Activated CD4-positive, CD25-positive, alpha-beta regulatory T cell treated with anti-CD3 and anti-CD28 coated beads, Interleukin-2, amount 50 U/mL, for 72 hours (primary cell): ENCODE measurements around the gene PRDM16.

Source experiments
- DNase-seq: peaks from one replicate; pipeline ENCODE4 v3.0.0; 2021

PRDM16 gene

DNA sequence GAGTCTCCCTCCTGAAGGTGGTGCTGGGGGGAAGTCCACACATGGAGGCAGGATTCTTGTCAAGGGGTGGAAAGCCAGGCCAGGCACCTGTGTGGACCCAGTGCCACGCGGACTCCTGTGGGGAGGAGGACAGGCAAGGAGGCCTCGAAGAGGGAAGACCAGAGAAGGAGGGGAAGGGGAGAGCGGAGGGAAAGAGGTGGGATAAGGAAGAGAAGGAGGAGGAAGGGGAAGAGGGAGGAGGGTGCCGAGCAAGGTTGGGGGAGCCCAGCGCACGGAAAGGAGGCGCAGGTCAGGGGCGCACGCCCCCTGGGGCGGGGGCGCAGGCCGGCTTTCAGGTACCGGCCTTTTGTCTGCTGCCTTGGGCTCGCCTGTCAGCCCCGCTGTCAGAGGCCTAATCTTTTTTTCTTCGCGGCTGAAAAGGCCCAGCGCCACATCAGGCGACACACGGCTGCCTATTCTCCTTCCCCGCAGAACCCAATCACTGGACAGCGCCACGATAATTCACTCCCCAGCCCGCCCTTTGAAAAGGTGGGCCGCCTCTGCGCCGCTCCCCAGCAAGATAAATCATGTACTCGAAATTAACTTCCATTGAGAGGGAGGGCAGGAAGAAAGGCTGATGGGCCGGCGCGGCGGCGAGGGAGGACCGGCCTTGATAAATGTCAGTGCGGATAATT lies 42.5 kb downstream of the PRDM16 start:
- DNase-seq, result no peak

DNA sequence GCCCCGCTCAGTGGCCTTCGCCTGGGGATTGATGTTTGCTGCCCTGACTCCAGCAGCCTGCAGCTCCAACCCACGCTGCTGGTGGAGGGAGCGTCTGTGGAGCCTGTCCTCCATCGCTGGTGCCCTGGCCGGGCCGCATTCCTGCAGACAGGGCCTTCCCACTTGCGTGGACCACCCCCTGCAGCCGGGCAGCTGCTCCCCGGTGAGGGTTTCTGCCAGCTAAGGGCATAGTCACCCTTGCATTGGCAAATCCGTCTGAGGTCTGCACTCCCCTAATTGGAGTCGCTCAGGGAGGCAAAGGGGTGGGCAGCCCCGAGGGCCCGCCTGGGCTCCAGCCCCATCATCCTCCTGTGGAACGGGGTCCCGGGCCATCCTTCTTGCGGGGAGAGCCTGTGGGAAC lies 43.5 kb downstream of the PRDM16 start:
- no peak for DNase-seq

DNA sequence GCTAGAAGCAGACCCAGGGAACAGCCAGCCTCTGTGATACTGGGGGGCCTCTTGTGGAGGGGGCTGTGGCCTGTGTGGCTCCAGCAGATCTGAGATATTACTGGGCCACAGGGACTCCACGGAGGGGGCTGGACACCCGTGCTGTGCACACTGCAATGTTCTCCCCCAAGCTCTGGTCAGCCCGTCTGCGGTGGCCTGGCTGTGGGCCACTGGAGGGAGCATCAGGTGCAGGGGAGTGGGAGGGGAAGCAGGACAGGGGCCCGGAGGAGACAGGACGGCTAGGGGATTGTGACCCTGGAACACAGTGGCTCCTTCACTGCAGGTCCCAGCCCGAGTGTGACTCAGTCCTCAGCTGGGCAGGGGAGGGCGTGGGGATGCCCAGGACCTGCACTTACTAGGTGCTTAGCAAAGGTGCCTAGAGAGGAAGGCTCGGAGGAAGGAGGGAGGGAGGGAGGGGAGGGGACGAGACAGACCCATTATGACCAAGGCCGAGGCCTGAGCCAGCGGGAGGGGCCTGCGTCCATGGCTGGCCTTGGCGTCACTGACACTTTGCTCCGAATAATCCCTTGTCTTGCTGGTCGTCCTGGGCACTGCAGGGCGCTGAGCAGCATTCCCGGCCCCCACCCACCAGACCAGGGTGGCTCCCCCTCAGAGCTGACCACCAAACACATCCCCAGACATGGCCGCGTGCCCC lies 44.2 kb downstream of the PRDM16 start:
- no peak for DNase-seq

DNA sequence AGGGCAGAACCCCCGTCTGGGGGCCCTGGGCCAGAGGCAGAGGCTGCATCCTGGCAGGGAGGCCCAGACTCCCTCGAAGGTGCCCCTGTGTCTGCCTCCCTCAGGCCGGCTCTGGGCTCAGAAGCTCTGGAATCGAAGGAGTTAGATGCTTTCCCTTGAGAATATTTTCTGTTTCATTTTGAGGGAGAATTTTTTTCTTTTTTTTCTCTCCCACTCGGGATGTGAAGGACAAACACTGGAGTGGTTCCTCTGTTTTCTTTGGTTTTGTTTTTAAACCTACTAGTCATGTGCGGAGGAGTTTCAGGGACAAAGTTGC lies 44.7 kb downstream of the PRDM16 start:
- no peak for DNase-seq

DNA sequence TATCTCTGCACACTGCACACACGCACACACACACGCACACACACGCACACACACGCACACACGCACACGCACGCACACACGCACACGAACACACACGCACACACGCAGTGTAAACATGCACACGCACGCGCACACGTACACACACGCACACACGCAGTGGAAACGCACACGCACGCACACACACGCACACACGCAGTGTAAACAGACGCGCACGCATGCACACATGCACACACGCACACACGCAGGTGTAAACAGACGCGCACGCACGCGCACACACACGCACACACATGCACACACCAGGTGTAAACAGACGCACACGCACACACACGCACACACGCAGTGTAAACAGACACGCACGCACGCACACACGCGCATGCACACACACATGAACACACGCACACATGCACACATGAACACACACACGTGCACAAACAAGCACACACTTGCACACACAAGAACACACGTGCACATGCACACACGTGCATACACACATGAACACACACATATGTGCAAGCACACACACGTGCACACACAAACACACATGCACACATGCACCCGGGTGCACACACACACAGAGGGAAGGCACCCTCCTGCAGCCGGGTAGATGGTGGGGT lies 45.2 kb downstream of the PRDM16 start:
- no peak for DNase-seq

DNA sequence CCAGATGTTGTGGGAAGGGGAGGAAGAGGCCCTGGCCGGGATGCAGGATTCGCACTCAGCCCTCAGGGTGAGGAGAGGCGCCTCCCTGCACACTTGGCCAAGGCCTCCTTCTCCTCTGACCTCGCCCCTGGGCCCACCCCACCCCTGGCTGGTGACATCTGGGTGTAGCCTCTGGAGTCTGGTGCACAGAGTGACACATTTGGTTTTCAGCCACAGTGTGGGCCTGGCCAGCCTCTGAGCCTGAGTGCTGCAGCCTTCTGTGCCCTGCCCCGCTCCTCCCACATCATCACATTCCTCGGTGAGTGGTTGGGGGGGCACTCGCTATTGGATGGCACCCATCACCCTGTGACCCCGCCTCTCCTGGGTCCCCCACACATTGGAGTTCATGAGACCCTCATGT lies 45.8 kb downstream of the PRDM16 start:
- DNase-seq, result no peak

DNA sequence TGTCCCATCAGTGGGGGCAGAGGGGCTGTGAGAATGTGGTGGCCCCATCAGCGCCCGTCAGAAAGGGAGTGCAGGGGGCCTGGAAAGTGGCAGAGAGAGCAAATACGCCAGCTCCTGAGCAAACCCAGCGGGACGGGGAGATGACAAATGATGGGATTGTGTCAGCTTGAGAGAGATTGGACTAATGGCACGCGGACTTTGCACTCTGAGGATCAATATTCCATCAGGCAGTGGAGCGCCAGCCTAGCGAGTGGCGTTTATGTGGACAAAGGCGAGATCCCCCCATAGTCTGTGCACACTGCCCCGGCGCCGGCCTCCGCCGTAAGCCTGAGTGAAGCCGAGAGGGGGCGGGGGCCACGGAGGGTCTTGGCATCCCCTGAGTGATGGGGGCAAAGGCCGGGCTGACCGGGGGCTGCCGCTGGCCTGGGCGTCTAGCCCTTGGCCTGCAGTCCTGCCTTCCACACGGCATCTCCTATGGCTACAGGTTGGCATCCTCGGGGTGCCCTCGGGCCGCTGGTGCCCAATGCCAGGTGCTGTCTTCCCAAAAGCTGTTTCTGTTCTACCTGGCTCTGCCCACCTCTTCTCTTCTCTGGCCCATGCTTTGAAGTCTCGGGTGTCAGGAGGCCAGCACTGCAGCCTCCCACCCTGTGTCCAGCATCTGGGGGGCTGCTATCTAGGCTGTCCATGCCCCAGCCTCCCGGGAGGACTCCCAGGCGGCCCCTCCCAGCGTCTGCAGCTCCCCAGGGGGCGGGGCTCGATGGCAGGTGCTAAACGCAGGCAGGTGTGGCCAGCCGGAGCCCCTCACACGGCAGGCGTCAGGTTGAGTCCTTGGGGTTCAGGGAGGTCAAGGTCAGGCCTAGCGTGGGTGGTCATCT lies 46.5 kb downstream of the PRDM16 start:
- no peak for DNase-seq

DNA sequence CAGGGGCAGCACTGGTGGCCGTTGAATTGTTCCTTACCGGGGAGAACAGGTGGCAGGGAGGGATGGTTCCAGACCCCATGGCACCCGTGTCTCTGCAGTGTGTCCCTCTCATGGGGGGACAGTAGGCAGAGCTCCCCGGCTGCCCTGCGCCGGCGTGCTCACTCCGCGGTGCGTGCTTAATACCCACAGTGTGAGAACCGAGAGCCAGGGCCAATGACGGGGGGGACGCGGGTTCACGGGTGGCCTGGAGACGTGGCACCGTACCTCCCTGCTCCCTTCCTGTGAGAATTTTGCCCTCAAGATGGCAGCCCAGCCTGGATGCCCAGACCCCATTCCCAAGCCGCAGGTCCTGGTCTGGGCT lies 47.1 kb downstream of the PRDM16 start:
- DNase-seq, result no peak

DNA sequence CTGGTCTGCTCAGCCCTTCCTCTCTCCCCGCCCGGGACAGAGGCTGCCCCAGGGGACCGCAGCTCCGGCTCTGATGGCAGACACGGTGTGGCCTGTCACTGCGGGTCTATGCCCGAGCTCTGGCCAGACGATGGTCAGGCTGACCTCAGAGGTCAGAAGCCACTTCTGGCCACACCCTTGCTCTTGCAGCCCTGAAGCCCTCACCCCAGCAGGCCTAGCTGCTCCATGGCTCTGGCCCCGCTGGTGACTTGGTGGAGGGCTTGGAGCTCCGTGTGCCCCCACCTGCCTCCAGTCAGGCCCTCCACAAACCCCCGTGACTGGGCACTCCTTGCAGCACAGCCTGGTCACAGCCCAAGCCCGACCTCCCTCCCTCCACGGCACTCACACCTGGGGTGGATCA lies 47.6 kb downstream of the PRDM16 start:
- DNase-seq, result no peak

DNA sequence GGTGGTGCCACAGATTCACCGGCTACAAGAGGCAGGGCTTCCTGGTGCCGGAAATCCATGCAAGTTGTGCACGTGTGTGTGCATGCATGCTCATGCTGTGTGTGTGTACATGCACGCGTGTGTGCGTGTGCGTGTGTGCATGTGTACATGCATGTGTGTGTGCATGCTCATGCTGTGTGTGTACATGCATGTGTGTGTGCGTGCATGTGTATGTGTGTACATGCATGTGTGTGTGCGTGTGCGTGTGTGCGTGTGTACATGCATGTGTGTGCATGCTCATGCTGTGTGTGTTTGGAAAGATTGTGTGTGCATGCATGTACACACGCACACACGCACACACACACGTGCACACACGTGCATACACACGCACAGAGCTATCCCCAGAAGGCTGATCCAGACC lies 48.9 kb downstream of the PRDM16 start:
- DNase-seq, result no peak

DNA sequence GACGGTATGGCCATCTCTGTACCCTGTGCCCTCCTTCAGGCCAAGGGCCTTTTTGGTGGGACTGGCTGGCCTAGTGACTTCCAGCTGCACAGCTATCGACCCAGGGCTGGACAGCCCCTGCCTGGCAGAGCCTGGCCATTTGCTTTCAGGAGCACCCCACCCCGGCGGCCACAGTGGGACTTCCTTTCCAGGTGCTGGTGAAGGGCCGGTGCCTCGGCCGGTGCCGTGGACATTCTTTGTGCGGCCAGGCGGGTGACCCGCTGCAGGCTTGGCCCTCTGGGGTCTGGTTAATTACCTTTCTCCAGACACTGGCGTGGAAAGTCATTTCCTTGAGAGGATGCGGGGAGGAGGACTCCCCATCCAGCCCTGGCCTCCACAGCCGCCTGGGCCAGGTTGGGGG lies 50.1 kb downstream of the PRDM16 start:
- DNase-seq, result no peak

DNA sequence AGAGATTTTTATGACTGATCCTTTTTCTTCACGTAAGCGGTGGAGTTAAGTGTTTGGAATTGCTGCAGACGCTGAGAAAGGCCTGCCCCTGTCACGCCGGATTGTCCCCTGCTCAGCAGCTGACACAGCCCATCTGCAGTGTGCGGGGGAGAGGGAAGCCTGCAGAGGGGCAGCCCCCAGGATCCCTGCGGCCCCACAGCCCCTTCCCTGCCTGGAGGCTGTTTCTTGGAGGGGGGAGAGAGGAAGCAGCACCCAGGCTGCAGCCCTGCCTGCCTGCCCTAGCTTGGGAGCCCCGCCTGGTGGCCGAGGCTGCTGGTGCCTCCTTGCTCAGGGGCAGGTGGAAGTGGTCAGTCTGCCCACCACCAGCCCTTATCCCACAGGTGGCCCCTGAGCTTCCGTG lies 50.7 kb downstream of the PRDM16 start:
- no peak for DNase-seq

DNA sequence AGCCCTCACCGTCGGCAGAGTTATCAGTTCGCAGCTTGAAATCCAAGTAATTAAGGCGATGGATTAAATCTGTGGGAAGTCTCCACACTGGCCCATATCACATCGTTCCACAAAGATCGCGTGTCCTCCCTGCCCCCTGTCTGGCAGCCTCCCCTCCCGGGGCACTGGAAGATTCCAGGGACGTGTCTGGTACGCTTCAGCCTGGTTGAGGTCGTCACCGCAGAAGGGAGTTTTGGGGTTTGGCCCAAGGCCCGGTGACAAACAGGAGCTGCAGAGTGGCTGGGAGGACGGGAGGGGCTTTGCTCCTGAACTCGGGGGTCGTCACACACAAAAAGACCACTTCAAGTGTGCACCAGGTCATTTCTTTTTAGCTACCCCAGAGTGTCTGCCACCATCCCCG lies 51.1 kb downstream of the PRDM16 start:
- DNase-seq, result no peak

DNA sequence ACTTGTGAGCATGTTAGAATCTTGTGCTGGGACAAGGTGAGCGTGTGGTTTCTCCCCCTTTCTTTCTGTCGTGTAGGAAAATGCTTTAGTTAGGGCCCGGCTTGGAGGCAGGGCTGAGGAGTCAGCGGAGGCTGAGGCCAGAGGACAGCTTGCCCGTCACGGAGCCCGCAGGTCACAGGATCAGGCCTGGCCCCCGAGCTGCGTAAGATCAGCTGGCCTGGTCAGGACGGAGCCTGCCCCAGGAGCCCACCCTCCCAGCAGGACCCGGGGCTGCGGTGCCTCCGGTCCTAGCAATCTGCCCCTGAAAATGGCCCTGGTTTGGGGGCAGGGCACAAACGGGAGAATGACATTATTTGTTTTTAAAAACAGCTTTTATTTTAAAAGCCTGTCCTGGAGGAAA lies 52.0 kb downstream of the PRDM16 start:
- DNase-seq, result no peak

DNA sequence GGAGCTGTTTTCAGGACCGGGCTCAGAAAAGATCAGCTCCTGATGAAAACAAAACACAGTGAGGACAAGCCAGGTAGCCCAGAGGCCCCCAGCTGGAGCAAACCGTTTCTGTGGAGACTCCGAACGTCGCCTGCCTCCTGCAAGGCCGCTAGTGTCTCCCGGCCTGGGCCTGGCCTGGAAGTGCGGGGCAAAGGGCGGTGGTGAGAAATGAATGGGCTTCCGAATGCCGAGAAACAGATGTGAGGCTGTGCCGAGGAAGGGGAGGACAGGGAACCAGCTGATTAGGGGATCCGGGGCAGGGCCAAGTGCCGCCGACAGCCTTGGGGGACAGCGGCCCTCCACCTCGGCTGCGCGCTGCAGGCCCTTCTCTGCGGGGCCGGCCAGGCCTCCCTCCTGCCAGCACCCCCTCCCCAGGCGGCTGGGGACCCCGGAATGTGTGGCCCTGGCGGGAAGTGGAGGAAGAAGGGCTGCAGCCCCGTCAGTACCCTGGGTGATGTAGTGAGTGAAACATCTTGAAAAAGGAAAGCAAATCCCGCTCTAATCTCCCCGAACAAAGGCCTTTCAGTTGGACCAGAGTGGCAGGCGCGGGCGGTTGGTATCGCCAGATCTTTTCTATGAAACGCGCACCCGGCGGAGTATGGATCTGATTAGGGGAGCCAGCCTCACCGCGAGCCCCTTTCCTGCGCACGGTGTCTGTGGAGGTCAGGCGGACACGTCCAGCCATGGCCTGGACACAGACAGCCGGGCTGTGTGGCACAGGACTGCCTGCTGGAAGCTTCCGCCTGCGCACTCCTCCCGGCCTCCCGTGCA lies 52.6 kb downstream of the PRDM16 start:
- no peak for DNase-seq

DNA sequence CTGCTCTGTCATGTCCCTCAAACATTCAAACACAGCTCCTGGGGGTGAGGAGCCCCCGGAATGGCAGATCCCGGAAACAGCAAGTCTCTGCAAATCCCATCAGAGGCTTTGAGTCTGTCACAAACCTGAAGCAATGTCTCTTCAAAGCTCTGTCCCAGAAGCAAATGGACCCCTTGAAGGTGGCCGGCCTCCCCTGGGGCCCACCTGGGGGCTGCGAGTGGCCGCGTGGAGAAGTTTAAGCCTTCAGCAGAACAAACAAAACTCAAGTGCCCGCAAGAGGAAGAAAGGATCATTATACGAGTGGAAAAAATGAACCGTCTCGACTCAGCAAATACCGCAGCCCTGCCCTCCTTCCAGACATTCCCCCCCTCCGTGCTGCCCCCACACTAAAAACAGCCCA lies 53.3 kb downstream of the PRDM16 start:
- DNase-seq, result no peak

DNA sequence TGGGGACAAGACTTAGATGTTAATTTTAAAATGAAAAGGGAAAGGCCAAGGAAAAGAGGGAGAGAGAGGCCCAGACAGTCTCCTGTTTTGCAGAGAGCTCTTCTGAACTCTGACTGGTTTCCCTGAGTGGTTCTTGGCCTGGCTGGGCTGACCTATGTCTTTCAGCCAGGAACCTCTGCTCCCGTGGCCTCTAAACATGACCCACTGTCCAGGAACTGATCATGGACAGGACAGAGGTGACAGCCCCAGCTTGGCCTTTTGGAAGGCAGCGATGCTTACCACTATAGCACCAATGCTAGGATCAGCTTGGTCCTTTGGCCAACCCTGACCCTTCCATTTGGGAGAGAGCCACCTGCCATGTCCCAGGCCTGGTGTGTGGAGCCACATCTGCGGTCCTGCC lies 55.2 kb downstream of the PRDM16 start:
- no peak for DNase-seq

DNA sequence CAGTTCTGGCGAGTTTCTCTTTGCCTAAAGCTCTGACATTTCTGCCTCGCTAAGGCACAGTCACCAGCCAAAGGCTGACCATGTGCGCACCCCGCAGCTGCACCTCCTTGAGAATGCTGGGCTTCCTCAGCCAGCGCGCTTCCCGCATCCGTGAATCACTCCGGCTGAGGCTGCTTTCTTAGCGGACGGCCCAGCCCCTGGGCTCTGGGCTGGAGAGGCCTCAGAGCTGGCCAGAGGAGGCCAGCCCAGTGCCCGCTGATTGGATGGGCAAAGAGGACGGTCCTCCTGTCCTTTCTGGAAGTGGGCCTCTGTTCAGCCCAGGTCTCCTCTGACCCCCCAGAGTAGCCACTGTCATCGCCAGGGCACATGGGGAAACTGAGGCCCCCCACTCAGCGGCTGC lies 56.1 kb downstream of the PRDM16 start:
- DNase-seq, result no peak

DNA sequence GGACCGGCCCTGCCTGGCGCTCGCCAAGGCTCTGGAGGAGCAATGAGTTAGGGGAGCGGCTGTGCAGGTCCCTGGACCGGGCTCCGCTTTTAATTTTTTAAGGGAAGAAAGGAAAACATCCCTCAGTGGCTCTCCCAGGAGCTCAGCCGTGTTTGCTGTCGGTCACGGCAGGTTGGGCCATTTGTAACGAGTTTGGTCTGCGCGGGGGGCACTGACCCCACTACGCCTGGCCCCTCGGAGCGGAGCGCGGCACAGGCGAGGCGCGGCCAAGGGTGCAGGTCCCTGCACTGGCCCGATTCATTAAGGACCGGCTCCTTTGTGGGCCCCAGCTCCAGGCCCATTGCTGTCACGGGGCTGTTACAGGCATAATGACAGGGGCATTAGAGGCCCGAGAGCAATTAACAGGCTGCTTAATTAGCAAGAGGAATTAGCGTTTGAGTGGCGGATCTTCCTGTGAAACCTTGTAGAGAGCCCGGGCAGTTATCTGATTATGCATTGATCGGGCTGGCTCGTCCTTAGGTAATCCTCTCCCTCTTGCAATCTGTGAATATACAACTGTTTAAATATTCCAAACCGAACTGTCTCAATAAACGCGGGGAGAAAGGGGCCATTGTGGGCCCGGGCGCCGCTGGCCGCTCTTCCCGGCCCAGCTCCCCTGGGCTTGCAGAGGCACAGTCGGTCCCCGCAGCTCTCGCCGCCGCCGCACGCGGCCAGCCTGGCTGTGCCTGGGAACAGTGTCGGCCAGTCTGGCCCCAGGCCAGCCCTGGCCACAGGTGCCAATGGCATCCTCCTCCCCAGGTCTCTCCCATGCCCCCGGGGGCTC lies 56.8 kb downstream of the PRDM16 start:
- no peak for DNase-seq

DNA sequence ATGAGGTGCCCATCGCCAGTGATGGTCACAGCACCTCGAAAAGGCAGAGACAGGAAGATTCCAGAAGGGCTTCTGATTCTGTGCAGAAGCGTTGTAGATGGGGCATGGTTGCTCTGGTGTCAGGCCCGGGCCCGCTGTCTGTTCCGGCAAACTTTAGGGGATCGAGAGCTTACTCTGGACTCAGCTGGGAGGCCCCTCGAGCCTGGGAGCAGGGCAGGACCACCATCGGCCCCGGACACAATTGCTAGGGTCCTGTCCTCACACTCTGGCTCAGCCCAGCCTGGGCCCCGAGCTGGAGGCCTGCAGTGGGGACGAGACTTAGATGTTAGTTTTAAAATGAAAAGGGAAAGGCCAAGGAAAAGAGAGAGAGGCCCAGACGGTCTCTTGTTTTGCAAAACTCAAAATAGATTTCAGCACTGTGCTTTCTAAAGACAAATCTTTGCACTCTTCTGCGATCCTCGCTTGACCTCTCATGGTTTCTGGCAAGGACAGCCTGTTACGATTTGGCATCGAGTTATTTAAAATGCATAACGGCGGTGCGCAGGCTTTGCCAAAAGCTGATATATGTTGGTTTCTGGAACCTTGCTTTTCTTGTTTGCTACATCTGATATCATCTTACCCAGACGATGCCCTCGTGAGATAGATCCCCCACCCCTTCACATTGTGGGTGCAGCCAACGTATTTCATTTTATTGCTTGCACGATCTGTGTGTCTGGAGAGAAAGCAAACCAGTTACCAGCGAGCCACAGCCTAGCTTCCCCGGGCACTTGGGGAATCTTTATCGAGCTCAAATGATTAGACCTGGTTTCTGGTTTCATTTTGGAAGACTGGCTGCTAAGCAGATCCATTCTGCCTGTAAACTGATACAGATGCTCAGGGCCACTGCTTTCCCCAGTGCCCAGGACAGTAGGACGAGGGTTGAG lies 58.0 kb downstream of the PRDM16 start:
- DNase-seq, result no peak

DNA sequence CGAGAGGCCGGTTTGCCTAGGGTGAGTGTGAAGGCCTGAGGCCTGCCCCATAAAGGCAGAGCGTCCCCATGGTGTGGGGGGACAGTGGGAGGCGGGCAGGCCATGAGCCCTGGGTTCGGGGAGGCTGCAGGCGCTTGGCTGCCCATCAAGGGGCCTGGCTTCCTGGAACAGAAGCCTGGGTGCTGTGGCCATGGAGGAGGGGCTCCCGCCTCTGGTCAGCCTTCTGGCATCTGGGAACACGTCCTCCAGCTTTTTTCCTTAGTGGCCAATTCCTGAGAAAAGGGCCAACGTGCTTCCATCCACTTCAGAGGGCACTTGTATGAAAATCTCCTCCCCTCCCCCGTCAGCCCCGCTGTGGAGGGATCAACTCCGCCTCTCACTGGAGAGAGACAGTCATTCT lies 58.7 kb downstream of the PRDM16 start:
- DNase-seq, result no peak
